ENCODE data around the gene RAMP3. TPM values are rescaled to one million over a fixed set of nuclear protein-coding genes. Genes with fewer than 3 reads are reported as not detected.

Gene RAMP3
- polyA plus RNA-seq, 1 donor (not counting 4 experiments of a cell fraction or from before 2014, with no cell fraction given): not detected

DNA sequence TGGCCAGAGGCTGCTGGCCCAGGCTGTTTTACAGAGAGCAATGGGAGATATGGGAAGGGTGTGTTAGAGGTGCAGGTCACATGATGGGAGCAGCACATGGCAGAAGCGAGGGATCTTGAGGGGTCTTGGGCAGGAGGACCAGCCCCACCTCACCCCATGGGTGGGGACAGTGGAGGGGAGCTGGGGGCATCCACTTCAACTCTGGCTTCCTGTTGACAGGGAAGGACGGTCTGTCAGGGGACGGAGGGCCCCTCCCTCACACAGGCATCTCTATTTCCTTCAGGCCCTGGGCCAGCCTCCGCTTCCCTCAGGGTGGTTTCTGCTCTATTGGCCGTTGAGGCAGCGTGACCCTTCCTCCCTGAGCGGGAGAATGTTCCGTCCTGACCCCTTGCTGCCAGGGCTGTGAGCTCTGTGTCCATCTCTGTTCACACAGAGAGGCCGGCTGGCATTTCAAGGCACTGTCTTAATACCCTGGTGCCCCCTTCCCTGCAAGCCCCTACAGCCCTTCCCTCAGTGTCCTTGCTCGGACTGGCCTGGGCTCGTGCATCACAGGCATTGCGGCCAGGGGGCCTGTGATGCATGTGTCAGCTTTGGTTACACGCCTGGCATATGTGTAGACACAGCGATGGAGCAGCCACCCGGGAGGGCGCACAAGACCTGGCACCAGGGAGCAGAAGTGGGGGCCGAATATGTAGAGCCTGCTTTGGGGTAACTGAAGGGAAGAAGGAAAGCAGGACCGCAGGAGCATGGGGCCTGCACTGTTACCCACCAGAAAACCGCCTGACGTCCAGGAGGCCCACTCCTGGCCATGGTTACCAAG lies 31.8 kb downstream of the RAMP3 start:
- H4K20me1 ChIP-seq (ENCODE audit: control insufficient read depth, extremely low read depth, insufficient read depth, low read length): no peaks in the 10 kb centered on the region
- no peaks in the 10 kb centered on the region for H3K79me2 ChIP-seq (ENCODE audit: control insufficient read depth, insufficient read depth, low read length)
- dilution Hi-C loops (cut with MboI; ENCODE audit: extremely low pct_ligation_motif_present, low sequenced_read_pairs): no loop called here
- H2AFZ ChIP-seq (ENCODE audit: control insufficient read depth, low read length): no peak overlapping the region
- no peak overlapping the region for H3K9ac ChIP-seq (ENCODE audit: control insufficient read depth, extremely low read depth, insufficient read depth, low read length)
- no peaks in the 10 kb centered on the region for H3K4me1 ChIP-seq (ENCODE audit: control insufficient read depth, extremely low read depth, insufficient read depth, low read length)
- H3K4me3 ChIP-seq (ENCODE audit: control insufficient read depth in 2 of 3, extremely low read depth in 1 of 3, insufficient read depth in 2 of 3, low read depth in 1 of 3, low read length in 3 of 3): no peak overlapping the region
- no peaks in the 10 kb centered on the region for H3K9me3 ChIP-seq (ENCODE audit: control insufficient read depth, low read depth, low read length)
- DNase-seq (ENCODE audit: low read depth, low spot score) (no peak), FAIRE-seq (no peak)
- no peaks in the 10 kb centered on the region for H3K9me1 ChIP-seq (ENCODE audit: control insufficient read depth, extremely low read depth, insufficient read depth, low read length)
- no peak overlapping the region for H3K4me2 ChIP-seq (ENCODE audit: control insufficient read depth, extremely low read depth, insufficient read depth, low read depth, low read length)
- H3K36me3 ChIP-seq (ENCODE audit: control insufficient read depth in 2 of 2, extremely low read depth in 1 of 2, insufficient read depth in 2 of 2, low read length in 2 of 2): no peaks in the 10 kb centered on the region
- H3K27me3 ChIP-seq (ENCODE audit: control insufficient read depth, extremely low read depth, insufficient read depth, low read length): peaks cover 10% of the 10 kb centered on the region
- TF ChIP-seq EZH2 (IDR thresholded peaks at IDR 0.05; ENCODE audit: low read length): no peak
- TF ChIP-seq, protein P1, sequence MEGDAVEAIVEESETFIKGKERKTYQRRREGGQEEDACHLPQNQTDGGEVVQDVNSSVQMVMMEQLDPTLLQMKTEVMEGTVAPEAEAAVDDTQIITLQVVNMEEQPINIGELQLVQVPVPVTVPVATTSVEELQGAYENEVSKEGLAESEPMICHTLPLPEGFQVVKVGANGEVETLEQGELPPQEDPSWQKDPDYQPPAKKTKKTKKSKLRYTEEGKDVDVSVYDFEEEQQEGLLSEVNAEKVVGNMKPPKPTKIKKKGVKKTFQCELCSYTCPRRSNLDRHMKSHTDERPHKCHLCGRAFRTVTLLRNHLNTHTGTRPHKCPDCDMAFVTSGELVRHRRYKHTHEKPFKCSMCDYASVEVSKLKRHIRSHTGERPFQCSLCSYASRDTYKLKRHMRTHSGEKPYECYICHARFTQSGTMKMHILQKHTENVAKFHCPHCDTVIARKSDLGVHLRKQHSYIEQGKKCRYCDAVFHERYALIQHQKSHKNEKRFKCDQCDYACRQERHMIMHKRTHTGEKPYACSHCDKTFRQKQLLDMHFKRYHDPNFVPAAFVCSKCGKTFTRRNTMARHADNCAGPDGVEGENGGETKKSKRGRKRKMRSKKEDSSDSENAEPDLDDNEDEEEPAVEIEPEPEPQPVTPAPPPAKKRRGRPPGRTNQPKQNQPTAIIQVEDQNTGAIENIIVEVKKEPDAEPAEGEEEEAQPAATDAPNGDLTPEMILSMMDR (optimal IDR thresholded peaks at IDR 0.05 in 1 of 3, IDR thresholded peaks at IDR 0.05 in 1 of 3, conservative IDR thresholded peaks at IDR 0.05 in 1 of 3; ENCODE audit: extremely low read depth in 1 of 3, insufficient read depth in 2 of 3, low read length in 3 of 3): no peak
- no peak overlapping the region for H3K27ac ChIP-seq (ENCODE audit: control insufficient read depth, insufficient read depth, low read length)

DNA sequence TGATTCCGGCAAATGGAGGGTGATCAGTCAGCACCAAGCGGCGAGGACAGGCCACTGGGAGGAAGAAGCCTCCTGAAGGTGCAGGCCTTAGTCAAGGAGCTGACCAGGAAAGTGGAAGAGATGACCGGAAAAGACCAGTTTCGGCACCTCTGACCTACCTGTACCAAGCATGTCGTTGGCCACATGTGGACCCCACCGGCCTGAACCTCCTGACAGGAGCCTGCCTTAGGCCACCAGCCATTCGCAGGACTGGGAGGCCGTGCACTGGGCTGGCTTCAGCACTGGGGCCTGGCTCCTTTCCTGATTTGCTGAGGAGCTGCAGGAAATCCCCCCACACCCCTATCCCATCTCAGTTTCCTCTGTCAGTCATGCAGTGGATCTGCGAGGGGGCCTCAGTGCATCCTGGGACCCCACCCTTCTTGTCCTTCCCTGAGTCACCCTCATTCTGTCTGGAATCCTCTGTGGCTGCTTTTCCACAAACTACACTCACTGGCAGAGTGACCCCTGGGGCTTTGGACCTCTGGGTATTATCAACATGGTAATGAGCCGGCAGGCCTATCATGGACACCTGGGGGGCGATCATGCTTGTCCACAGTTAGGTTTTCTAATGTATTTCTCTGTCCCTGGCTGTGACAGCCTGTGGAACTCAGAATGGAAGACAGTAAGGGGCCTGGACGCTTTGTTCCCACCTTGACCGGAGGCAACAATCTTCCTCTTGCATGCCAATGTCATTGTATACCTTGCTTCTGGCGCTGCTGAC lies 33.0 kb downstream of the RAMP3 start:
- no peak overlapping the region for H3K27ac ChIP-seq (ENCODE audit: control insufficient read depth, insufficient read depth, low read length)
- no peaks in the 10 kb centered on the region for H3K79me2 ChIP-seq (ENCODE audit: control insufficient read depth, insufficient read depth, low read length)
- peaks cover 6% of the 10 kb centered on the region for H3K27me3 ChIP-seq (ENCODE audit: control insufficient read depth, extremely low read depth, insufficient read depth, low read length)
- no peak overlapping the region for H3K4me2 ChIP-seq (ENCODE audit: control insufficient read depth, extremely low read depth, insufficient read depth, low read depth, low read length)
- DNase-seq (ENCODE audit: low read depth, low spot score) (no peak), FAIRE-seq (no peak)
- no peaks in the 10 kb centered on the region for H3K9me1 ChIP-seq (ENCODE audit: control insufficient read depth, extremely low read depth, insufficient read depth, low read length)
- no peak overlapping the region for H2AFZ ChIP-seq (ENCODE audit: control insufficient read depth, low read length)
- no peak overlapping the region for H3K4me3 ChIP-seq (ENCODE audit: control insufficient read depth in 2 of 3, extremely low read depth in 1 of 3, insufficient read depth in 2 of 3, low read depth in 1 of 3, low read length in 3 of 3)
- H3K4me1 ChIP-seq (ENCODE audit: control insufficient read depth, extremely low read depth, insufficient read depth, low read length): no peaks in the 10 kb centered on the region
- TF ChIP-seq EZH2 (IDR thresholded peaks at IDR 0.05; ENCODE audit: low read length): no peak
- TF ChIP-seq, protein P1 (optimal IDR thresholded peaks at IDR 0.05 in 1 of 3, IDR thresholded peaks at IDR 0.05 in 1 of 3, conservative IDR thresholded peaks at IDR 0.05 in 1 of 3; ENCODE audit: extremely low read depth in 1 of 3, insufficient read depth in 2 of 3, low read length in 3 of 3): no peak
- no peak overlapping the region for H3K9ac ChIP-seq (ENCODE audit: control insufficient read depth, extremely low read depth, insufficient read depth, low read length)
- dilution Hi-C loops (cut with MboI; ENCODE audit: extremely low pct_ligation_motif_present, low sequenced_read_pairs): no loop called here
- H4K20me1 ChIP-seq (ENCODE audit: control insufficient read depth, extremely low read depth, insufficient read depth, low read length): no peaks in the 10 kb centered on the region
- no peaks in the 10 kb centered on the region for H3K9me3 ChIP-seq (ENCODE audit: control insufficient read depth, low read depth, low read length)
- no peaks in the 10 kb centered on the region for H3K36me3 ChIP-seq (ENCODE audit: control insufficient read depth in 2 of 2, extremely low read depth in 1 of 2, insufficient read depth in 2 of 2, low read length in 2 of 2)

All from keratinocyte (primary cell).